Measurements from ENCODE around the gene MORN5. TPM values are rescaled to one million over a fixed set of nuclear protein-coding genes. Genes with fewer than 3 reads are reported as not detected.

Gene MORN5
- total RNA-seq, 2 donors from 2014 or later = not detected

- Mint-ChIP-seq H3K36me3 (ENCODE audit: low read depth) (peaks cover 6% of the 10 kb centered on the region), H3K4me3 (no peak overlapping the region), H3K4me1 (peaks cover 28% of the 10 kb centered on the region), H3K27me3 (peaks cover 96% of the 10 kb centered on the region), H3K27ac (no peak overlapping the region)
- H3K9me3 ChIP-seq (ENCODE audit: control insufficient read depth, low read length, poor library complexity, severe bottlenecking) = no peaks in the 10 kb centered on the region
- ATAC-seq (no peak), DNase-seq (no peak)
Observed at GRCh38 chr9:122220673-122221182, 61.0 kb downstream of the MORN5 start.

GRCh38 chr9:122221183-122221811, 61.6 kb downstream of the MORN5 start:
- DNase-seq (no peak), ATAC-seq (no peak)
- no peak overlapping the region for H3K4me3 Mint-ChIP-seq
- H3K27ac Mint-ChIP-seq = no peak overlapping the region
- H3K4me1 Mint-ChIP-seq = peaks cover 29% of the 10 kb centered on the region
- no peaks in the 10 kb centered on the region for H3K9me3 ChIP-seq (ENCODE audit: control insufficient read depth, low read length, poor library complexity, severe bottlenecking)
- peaks cover 96% of the 10 kb centered on the region for H3K27me3 Mint-ChIP-seq
- peaks cover 3% of the 10 kb centered on the region for H3K36me3 Mint-ChIP-seq (ENCODE audit: low read depth)

- peak overlapping the region; percentile 24 for H3K27ac Mint-ChIP-seq
- H3K27me3 Mint-ChIP-seq = peaks cover 91% of the 10 kb centered on the region
- H3K4me1 Mint-ChIP-seq = peaks cover 32% of the 10 kb centered on the region
- peaks cover 3% of the 10 kb centered on the region for H3K36me3 Mint-ChIP-seq (ENCODE audit: low read depth)
- ATAC-seq = no peak
- no peak for DNase-seq
- no peaks in the 10 kb centered on the region for H3K9me3 ChIP-seq (ENCODE audit: control insufficient read depth, low read length, poor library complexity, severe bottlenecking)
- H3K4me3 Mint-ChIP-seq = no peak overlapping the region
Observed at GRCh38 chr9:122222791-122223190, 63.1 kb downstream of the MORN5 start.

GRCh38 chr9:122223435-122223834, 63.7 kb downstream of the MORN5 start:
- peaks cover 3% of the 10 kb centered on the region for H3K36me3 Mint-ChIP-seq (ENCODE audit: low read depth)
- DNase-seq = no peak
- peaks cover 84% of the 10 kb centered on the region for H3K27me3 Mint-ChIP-seq
- no peaks in the 10 kb centered on the region for H3K9me3 ChIP-seq (ENCODE audit: control insufficient read depth, low read length, poor library complexity, severe bottlenecking)
- no peak for ATAC-seq
- peaks cover 27% of the 10 kb centered on the region for H3K4me1 Mint-ChIP-seq
- peak overlapping the region; percentile 24 for H3K27ac Mint-ChIP-seq
- H3K4me3 Mint-ChIP-seq = no peak overlapping the region

- H3K27me3 Mint-ChIP-seq = peaks cover 63% of the 10 kb centered on the region
- no peak for DNase-seq
- no peak for ATAC-seq
- H3K4me1 Mint-ChIP-seq = peaks cover 13% of the 10 kb centered on the region
- H3K9me3 ChIP-seq (ENCODE audit: control insufficient read depth, low read length, poor library complexity, severe bottlenecking) = no peaks in the 10 kb centered on the region
- H3K4me3 Mint-ChIP-seq = peak overlapping the region; percentile 63
- peaks cover 3% of the 10 kb centered on the region for H3K36me3 Mint-ChIP-seq (ENCODE audit: low read depth)
- no peak overlapping the region for H3K27ac Mint-ChIP-seq
Observed at GRCh38 chr9:122225312-122226141, 65.8 kb downstream of the MORN5 start.

GRCh38 chr9:122226142-122226757, 66.5 kb downstream of the MORN5 start:
- Mint-ChIP-seq H3K27me3 (peaks cover 59% of the 10 kb centered on the region), H3K27ac (no peak overlapping the region), H3K4me3 (peak overlapping the region; percentile 77), H3K4me1 (peaks cover 13% of the 10 kb centered on the region), H3K36me3 (ENCODE audit: low read depth) (peaks cover 3% of the 10 kb centered on the region)
- no peak for DNase-seq
- no peak for ATAC-seq
- no peaks in the 10 kb centered on the region for H3K9me3 ChIP-seq (ENCODE audit: control insufficient read depth, low read length, poor library complexity, severe bottlenecking)

GRCh38 chr9:122226758-122227574, 67.3 kb downstream of the MORN5 start:
- Mint-ChIP-seq H3K4me1 (peaks cover 13% of the 10 kb centered on the region), H3K27ac (no peak overlapping the region), H3K36me3 (ENCODE audit: low read depth) (peaks cover 3% of the 10 kb centered on the region), H3K27me3 (peaks cover 52% of the 10 kb centered on the region), H3K4me3 (peak overlapping the region; percentile 77)
- no peak for DNase-seq
- no peaks in the 10 kb centered on the region for H3K9me3 ChIP-seq (ENCODE audit: control insufficient read depth, low read length, poor library complexity, severe bottlenecking)
- ATAC-seq = no peak

- Mint-ChIP-seq H3K36me3 (ENCODE audit: low read depth) (peaks cover 3% of the 10 kb centered on the region), H3K27me3 (peaks cover 46% of the 10 kb centered on the region), H3K4me3 (no peak overlapping the region), H3K4me1 (peaks cover 13% of the 10 kb centered on the region), H3K27ac (no peak overlapping the region)
- no peak for DNase-seq
- ATAC-seq = no peak
- H3K9me3 ChIP-seq (ENCODE audit: control insufficient read depth, low read length, poor library complexity, severe bottlenecking) = no peaks in the 10 kb centered on the region
Observed at GRCh38 chr9:122227575-122227900, 67.8 kb downstream of the MORN5 start.

GRCh38 chr9:122228191-122228567, 68.5 kb downstream of the MORN5 start:
- peaks cover 3% of the 10 kb centered on the region for H3K36me3 Mint-ChIP-seq (ENCODE audit: low read depth)
- H3K9me3 ChIP-seq (ENCODE audit: control insufficient read depth, low read length, poor library complexity, severe bottlenecking) = no peaks in the 10 kb centered on the region
- no peak for DNase-seq
- H3K27ac Mint-ChIP-seq = no peak overlapping the region
- H3K27me3 Mint-ChIP-seq = peaks cover 40% of the 10 kb centered on the region
- H3K4me1 Mint-ChIP-seq = peaks cover 9% of the 10 kb centered on the region
- H3K4me3 Mint-ChIP-seq = peak overlapping the region; percentile 36
- ATAC-seq = no peak

GRCh38 chr9:122228568-122229484, 69.1 kb downstream of the MORN5 start, which contains the start of gene LHX6:
Gene LHX6, minus strand, starts transcription at chr9:122228957. Its CDS starts 217 bp downstream, at chr9:122228740.
- Mint-ChIP-seq H3K27me3 (peaks cover 33% of the 10 kb centered on the region), H3K4me3 (peak within 1 kb of the TSS; percentile 36), H3K4me1 (peaks cover 8% of the 10 kb centered on the region), H3K36me3 (ENCODE audit: low read depth) (peaks cover 3% of the 10 kb centered on the region), H3K27ac (no peak within 1 kb of the TSS)
- DNase-seq = no peak
- no peaks in the 10 kb centered on the region for H3K9me3 ChIP-seq (ENCODE audit: control insufficient read depth, low read length, poor library complexity, severe bottlenecking)
- no peak for ATAC-seq

- no peak for ATAC-seq
- no peak for DNase-seq
- Mint-ChIP-seq H3K27me3 (peaks cover 27% of the 10 kb centered on the region), H3K27ac (no peak overlapping the region), H3K4me3 (no peak overlapping the region), H3K4me1 (peaks cover 10% of the 10 kb centered on the region), H3K36me3 (ENCODE audit: low read depth) (peaks cover 2% of the 10 kb centered on the region)
- H3K9me3 ChIP-seq (ENCODE audit: control insufficient read depth, low read length, poor library complexity, severe bottlenecking) = no peaks in the 10 kb centered on the region
Observed at GRCh38 chr9:122229485-122229837, 69.8 kb downstream of the MORN5 start.

GRCh38 chr9:122232796-122233306, 73.1 kb downstream of the MORN5 start:
- peaks cover 2% of the 10 kb centered on the region for H3K4me1 Mint-ChIP-seq

More at GRCh38 chr9:122232796-122233306, 73.1 kb downstream of the MORN5 start:
- no peaks in the 10 kb centered on the region for H3K9me3 ChIP-seq (ENCODE audit: control insufficient read depth, low read length, poor library complexity, severe bottlenecking)
- no peak overlapping the region for H3K27ac Mint-ChIP-seq
- no peak overlapping the region for H3K4me3 Mint-ChIP-seq
- ATAC-seq (no peak), DNase-seq (no peak)
- H3K36me3 Mint-ChIP-seq (ENCODE audit: low read depth) = no peaks in the 10 kb centered on the region
- no peaks in the 10 kb centered on the region for H3K27me3 Mint-ChIP-seq
